Renal cortex interstitium (tissue), 11 donors: Measurements from ENCODE around the gene PIEZO1. TPM values are rescaled to one million over a fixed set of nuclear protein-coding genes. Genes with fewer than 3 reads are reported as not detected.
A peak's percentile ranks its signal among the peaks of the same experiment; 100 is the strongest.

Source experiments
- DNase-seq, 11 donors: peaks; one replicate each; pipeline ENCODE4 v3.0.0-alpha.2; 2013; ENCODE audit warnings: low read depth in 9 of 11, low spot score in 4 of 11; ENCODE audit errors: extremely low read depth in 1 of 11
- polyA plus RNA-seq, 3 donors: library from polyadenylated mRNA; unstranded; fragments of 120-200 nt; gene quantifications; one replicate each; pipeline ENCODE4 v1.2.1, GENCODE V29; 2013; ENCODE audit not compliant: insufficient read length in 3 of 3

The PIEZO1 gene
- polyA plus RNA-seq, 3 donors, result 31.6 to 70.3 (median 48.9) TPM

- no peak for DNase-seq
Measured at GRCh38 chr16:88818575-88818874, 33.5 kb upstream of the PIEZO1 start.

GRCh38 chr16:88817785-88818574 is 33.0 kb upstream of the PIEZO1 start:
- no peak for DNase-seq

GRCh38 chr16:88816736-88817535 is 31.9 kb upstream of the PIEZO1 start:
- no peak for DNase-seq

GRCh38 chr16:88815901-88816589 is 31.0 kb upstream of the PIEZO1 start:
- peak in 1 of 11 donors; percentile 34 for DNase-seq

- DNase-seq, result no peak
Measured at GRCh38 chr16:88815227-88815626, 30.2 kb upstream of the PIEZO1 start.

GRCh38 chr16:88814144-88814502 is 29.1 kb upstream of the PIEZO1 start:
- no peak for DNase-seq

- DNase-seq, result no peak
Measured at GRCh38 chr16:88813269-88814143, 28.5 kb upstream of the PIEZO1 start.

GRCh38 chr16:88812513-88813268 is 27.7 kb upstream of the PIEZO1 start:
- no peak for DNase-seq

GRCh38 chr16:88811769-88812512 is 26.9 kb upstream of the PIEZO1 start, which contains the start of gene APRT:
Gene APRT (minus strand): TSS chr16:88811928. CDS start chr16:88811899, 29 bp downstream.
- peak; percentile 71 to 93 (median 85) for DNase-seq

- peak in 7 of 11 donors; percentile 56 to 82 (median 73) for DNase-seq
Measured at GRCh38 chr16:88810912-88811768, 26.1 kb upstream of the PIEZO1 start.

- no peak for DNase-seq
Measured at GRCh38 chr16:88810166-88810911, 25.3 kb upstream of the PIEZO1 start.

- DNase-seq, result no peak
Measured at GRCh38 chr16:88809676-88810165, 24.7 kb upstream of the PIEZO1 start.

- DNase-seq, result no peak
Measured at GRCh38 chr16:88809068-88809675, 24.2 kb upstream of the PIEZO1 start.

- DNase-seq, result no peak
Measured at GRCh38 chr16:88807626-88808453, 22.8 kb upstream of the PIEZO1 start.
